TTC549 (cell line): ENCODE measurements around the gene PRIMA1.

ENCODE experiments used
- FAIRE-seq: peaks from 2 replicates; lab custom pipeline; 2012; peaks lifted over from hg19 to GRCh38; lab: Jason Lieb, UNC

PRIMA1 gene

DNA sequence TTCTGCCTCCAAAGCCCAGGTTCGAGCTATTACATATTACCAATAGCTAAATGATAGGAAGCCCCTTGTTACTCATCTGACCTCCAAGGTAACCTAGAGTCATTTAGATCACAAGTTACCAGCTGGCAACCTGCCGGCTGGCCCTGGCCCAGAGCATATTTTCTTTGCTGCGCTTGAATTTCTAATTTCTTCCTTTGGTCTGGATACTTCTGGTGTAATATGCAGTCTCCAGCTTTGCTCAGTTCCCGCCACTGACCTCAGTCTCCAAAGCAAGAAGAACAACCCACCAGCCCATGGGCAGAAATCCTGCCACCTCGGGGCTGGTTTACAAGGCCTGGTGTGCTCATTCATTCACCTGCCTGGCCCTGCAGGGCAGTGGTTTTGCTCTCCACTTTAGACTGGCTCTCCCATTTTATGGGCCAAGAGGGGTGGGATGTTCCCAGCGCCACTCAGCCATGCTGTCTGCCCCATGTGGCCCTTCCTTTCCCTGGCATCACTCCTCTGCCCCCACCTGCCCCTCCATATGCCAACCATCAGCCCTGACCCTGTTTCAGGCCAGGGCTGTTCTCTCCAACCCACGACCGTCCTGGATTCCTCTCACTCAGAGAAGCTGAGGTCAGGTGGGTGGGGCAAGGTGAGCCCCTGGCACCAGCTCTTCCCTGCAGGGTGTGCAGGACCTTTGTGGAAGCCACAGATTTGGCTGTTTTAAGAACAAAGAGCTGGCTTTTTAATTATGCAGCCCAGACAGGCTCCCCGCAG, 76.0 kb downstream of the PRIMA1 start:
- FAIRE-seq = no peak

DNA sequence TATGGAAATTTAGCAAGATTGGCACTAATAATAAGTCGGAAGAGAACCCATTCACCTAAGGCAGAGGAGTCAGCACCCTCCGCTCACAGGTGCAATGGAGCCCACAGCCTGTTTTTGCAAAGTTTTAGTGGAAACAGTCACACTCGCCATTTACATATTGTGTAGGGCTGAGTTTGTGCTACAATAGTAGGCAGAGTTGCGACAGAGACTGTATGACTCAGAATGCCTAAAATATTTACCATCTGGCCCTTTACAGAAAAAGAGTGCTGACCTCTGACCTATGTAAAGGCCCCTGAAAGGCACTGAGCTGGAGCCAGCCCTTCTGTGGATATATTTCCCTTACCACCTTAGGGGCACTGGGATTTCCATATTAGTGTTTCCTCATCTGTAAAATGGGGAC, 79.0 kb downstream of the PRIMA1 start:
- FAIRE-seq = no peak

DNA sequence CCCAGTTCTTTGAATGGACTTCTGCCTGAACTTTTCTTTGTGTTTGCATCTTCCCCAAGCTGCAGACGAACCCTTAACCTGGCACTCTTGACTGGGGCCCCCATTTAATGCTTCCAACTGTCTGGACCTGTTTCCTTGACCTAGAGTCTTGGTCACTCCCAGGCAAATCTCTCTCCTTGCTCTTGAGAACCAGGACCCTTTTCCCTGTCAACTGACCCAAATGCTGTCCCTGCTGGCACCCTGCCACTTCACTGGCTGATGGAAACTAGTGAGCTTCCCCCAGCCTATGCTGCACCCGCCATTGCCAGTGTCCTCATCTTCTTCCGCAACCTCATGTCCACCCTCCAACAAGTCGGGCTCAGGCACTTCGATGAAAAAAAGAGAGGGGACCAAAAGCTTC, 79.5 kb downstream of the PRIMA1 start:
- no peak for FAIRE-seq

DNA sequence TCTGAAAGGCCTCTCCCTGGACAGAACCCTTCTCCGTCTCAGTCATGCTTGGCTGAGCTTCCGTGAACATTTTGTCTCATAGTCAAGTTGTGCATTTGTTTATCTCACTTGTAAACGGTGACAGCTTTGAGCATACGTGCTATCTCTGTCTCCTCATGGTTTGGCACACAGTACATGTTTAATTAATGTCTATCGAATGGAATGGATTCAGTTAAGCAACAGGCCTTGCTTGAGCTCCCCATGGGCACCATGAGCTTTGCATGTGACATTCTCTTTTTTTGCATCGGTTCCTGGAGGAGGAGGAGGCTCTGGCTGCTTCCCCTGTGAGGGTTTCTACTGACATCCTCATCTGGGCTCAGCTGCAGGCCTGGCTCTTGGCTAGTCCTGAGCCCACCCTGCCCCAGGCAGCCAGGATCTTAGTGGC, 80.0 kb downstream of the PRIMA1 start:
- no peak for FAIRE-seq

DNA sequence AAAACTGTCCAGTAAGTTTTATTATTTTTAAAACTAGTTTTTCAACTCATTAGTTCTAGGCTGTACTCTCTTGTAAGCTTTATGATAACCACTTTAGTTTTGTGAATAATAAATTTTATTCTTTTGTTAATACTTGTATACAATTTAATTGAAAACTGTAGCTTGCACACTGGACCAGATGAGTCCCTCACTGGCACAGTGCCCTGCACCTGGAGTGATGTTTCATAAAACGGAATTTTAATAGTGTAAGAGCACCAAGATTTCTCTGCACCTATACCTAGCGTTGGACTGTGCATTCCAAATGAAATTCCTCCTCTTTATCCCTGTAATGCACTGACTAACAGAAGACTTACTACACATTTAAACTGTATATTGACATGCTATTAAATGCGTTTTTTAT, 80.8 kb downstream of the PRIMA1 start:
- FAIRE-seq = no peak

DNA sequence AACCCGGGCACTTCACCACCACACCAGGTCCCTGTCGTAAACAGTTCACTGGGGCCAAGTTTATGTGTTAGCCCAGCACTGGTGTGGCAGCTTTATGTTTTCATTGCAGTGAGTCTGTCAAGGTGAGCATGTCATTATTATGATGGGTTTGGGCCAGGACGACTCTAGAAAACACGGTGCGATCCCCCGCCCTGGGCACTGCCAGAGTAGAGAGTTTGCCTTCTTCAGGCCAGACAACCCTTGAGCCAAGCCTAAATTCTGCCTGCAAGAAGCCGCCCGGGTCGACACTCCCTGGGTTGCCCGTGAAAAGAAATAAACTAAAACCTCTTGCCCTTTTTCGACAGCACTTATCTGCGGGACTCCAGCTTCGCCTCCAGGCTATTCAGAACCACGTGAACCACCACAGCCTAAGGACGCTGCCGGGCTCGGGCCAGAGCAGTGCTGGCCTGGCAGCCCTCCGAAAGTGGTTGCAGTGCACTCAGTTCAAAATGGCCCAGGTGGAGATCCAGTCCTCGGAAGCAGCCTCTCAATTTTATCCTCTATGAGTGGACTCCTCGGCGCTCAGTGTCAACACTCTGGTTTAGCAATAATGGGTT, 81.8 kb downstream of the PRIMA1 start:
- no peak for FAIRE-seq

DNA sequence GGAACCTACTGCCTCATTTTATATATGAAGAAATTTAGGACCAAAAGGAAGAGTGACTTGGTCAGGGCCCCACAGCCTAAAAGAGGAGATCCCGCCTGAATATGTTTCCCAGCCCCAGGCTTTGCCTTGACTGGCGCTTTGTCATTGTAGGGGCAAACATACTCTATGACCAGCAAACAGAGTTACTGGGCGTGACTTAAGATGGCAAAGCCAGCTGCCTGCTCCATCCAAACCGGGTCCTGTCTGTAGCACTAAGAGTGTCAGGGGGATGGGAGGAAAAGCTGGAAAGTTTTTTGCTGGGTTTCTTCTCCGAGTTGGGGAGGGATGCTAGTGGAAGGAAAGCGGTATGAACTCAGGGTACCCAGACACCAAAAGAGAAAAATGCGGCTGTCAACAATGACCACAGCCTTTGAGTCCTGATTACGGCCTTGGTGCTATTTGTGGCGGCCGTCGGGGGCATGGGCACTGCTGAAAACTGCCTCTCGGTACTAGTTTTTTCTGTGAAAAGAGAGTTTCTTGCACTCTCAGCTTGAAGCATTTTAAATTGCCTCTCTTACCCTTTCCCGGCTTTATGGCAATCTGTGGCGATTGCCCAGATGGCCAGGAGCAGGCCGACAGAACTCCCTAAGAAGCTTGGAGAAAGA, 82.7 kb downstream of the PRIMA1 start:
- no peak for FAIRE-seq

DNA sequence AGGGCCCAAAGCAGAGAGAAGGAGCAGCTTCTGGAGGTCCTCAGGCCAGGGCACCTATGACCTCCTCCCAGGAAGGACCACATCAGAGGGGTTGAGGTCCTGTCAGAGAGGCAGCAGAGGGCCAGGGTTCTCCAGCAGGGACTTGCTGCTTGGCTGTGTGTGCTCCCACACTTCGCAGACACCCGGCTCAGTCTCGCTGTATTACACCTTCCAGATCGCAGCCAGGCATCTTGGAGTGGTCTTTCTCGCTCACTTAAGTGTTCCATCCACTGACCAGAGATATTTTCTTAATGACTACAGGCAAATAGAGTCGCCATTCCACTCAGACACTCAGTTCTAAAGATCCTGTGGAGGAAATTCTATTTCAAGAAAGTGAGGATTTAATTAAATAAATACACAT, 84.3 kb downstream of the PRIMA1 start:
- no peak for FAIRE-seq

DNA sequence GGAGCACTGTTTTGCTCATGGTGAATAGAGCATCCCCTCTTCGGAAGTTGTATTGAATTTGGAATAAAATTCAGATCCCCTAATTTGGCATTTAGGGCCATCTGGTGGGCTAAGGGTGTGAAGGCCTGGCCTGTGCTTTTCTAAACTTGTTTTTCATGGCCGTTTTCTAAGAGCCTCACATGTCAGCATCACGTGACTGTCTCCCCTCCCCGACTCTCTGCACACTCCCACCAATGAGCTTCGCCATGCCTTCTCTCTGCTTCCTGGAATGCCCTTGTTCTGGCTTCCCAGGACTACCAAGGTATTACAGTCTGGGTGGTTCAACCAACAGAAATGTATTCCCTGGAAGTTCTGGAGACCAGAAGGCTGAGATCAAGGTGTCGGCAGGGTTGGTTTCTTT, 85.3 kb downstream of the PRIMA1 start:
- FAIRE-seq = no peak

DNA sequence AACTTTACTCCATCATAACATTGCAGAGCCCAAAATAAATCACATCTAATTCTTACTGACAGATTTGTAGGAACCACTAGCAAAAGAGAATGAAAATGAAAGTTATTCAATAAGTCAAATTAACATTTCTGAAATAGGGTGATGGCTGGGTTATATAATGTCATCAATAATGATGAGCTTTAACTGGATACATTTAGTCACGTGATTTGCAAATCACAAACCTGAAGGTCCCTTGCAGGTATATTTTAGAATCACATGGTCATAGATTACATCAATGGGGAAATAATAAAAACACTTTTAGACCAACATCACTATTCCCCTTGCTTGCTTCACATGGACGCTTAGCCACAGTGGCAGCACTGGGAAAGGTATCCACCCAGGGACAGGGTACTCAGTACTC, 86.7 kb downstream of the PRIMA1 start:
- FAIRE-seq = no peak

DNA sequence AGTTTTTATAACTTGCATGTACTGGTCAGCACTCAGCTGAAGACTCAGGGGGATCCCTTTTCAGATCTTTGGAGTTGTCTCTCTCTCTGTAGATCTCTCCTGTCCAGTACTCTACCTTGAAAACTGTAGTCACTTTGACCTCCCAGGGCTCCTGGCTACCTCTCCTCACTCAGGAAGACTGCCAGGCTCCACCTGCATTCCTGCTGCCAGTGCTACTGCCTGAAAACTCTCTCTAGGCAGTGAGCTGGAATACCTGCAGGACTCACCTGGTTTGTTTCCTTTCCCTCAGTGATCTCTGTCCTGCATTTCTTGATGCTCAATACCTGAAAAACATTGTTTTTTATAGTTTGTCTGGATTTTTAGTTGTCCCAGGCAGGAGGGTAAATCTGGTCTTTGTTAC, 87.4 kb downstream of the PRIMA1 start:
- no peak for FAIRE-seq

DNA sequence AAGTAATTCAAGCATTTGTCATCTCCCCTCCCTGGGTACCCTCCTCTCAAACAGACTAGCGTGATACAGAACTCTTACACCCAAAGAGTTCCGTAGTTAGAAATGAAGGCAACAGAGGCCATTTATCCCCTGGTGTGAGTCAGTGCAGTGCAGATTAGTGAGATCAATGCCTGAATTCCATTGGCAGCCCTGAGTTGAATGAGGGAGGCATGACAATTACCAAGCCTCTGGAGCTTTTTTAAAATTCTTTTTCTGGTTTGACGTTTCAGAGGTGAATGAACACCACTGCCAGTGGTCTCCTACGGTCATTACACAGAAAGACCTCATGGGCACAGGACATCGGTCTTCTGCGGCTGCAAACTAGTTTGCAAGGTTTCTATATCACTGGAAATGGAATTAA, 94.4 kb downstream of the PRIMA1 start:
- no peak for FAIRE-seq

DNA sequence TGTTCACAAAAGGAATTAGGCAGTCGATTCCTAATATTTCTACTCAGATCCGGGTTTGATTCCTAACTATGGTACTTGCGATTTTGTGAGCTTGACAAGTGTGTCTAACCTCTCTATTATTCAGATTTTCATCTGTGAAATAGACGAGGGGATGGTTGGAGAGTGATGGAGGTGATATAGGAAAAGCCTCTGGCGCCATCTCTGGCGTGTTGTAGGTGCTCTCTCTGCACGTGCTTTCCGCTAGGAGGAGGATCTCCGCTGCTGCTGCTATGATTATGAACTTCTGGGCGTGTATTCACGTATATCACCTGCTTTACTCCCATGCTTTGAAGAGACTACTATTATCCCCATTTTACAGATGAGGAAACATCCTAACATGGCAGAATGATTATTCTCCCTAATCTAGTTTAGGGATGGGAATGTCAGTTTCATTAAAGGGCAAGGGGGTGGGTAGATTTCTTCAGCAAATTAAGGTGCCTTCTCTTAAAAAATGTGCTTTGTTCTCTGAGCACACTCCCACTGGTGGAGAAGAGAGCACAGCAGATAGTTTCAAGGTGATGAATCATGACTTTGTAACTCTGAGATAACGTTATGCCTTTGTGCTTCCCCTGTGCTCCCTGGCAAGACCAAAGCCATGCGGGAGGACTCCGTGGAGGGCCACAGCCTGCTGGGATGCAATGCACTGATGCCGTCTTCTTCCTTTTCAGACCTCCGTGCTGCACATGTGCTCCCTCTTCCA, 97.1 kb downstream of the PRIMA1 start:
- FAIRE-seq = no peak

DNA sequence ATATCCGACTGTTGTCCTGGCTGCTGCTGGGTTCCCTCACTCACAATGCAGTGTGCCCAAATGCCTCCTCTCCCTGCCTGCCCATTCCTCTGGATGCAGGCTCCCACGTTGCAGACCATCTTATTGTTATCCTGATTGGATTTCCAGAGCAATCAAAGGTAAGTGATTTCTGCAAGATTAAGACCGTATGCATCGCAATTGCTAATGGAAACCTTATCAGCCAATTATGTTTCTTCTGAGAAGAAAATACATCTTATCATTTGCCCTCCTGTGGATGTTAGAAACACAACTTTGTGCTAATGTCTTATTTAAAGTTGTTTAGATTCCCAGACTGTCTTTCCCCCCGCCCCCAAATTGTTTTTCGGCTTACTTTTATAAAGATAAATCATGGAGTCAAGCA, 98.1 kb downstream of the PRIMA1 start:
- no peak for FAIRE-seq

DNA sequence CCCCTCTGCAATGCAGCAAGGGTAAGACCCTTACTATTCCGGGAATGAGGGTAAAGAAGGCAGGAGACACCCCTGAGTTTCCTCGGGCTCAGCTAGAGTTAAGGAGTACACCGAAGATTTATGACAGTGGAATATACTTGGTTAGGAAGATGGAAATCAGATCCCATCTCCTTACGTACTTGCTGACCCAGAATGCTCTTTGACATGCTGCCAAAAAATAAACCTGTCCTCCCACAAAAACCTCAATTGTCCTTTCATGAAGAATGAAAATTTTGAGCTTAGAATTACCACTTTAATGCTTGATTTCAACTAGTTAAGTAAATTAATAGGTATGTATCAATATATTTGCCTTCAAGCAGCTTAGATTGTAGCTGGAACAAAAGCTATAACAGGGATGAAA, 99.5 kb downstream of the PRIMA1 start:
- FAIRE-seq = no peak

DNA sequence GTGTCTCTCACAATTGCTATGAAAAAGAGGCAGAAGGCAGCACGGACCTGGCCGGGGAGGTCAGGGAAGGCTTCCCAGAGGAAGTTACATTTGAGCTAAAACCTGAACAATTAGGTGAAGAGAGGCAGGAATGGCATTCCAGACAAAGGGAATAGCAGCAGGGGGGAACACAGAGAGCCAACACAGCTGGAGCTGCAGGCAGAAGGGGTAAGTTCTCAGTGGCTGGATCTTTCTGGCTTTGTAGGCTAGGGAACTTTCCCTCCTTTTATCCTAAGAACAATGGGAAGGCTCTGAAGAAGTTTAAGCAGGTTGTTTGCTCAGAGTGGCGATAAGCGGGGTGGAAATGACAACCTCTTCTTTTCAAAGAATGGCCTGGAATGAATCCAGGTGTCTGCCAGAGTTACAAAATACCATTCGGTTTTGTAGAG, 100.0 kb downstream of the PRIMA1 start:
- FAIRE-seq = no peak

DNA sequence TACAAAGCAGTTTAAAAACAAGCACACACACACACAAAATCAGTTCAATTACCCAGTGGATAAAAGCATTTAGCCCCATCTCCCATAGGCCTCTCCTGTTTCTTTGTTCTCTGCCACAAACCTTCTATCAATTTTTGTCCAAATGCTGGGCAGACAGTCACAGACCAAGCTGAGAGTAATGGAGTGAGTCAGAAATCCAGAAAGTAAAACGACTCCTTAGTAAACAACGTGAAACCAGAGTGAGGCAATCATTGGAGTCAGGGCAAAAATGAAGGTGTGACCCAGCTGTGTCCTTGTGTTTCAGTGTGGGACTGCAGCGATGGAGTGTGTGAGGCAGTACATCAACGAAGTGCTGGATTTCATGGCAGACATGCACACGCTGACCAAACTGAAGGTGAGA, 102.0 kb downstream of the PRIMA1 start:
- no peak for FAIRE-seq

DNA sequence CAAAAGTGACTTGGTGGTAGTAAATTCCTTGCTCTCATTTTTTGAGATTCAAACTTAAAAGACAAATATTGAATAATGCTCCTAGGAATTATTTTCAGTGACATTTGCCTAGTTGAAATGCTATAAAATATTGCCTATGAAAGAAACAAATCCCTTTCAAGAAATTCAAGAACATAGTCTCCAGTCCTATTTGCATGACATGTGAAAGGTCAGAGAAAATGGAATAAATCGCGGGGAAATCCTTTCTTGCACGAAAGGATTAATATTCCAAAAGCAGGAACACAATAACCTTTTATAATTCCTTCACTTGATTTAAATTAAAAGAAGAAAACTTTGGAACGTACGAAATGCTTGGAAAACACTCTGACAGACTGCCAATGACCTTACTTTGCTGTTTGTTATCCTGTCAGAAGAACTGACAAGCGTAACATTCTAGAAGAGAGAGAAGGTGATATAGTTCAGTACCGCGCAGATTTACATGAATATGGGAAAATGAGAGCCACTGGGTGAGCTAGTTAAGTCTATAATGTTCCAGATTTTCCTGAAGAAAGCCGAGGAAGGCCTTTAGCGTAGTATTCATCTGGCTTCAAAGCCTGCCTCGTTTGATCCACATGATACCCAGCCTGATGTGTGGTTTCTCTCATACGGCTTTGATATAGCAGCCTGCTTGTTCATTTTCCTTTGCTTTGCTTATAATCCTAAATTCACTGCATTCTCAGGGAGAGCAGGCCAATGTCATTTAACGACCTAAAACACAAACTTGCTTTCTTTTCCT, 103.0 kb downstream of the PRIMA1 start:
- no peak for FAIRE-seq

DNA sequence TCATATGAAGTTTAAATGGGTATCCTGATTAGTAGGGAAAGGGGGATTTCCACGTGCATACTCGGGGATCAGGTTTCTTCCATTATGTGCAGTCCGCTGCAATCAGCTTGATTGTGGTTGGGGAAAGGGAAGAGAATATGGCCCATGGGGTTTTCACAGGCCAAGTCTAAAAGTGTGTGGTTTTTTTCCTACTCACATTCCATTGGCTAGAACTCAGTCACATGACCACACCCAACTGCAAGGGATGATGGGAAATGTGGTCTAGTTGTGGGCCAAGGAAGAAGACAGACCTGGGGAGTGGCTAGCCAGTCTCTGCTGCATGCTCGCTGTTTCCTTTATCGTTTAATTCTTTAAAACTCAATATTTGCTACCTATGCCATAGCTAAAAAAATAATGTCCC, 105.1 kb downstream of the PRIMA1 start:
- no peak for FAIRE-seq

DNA sequence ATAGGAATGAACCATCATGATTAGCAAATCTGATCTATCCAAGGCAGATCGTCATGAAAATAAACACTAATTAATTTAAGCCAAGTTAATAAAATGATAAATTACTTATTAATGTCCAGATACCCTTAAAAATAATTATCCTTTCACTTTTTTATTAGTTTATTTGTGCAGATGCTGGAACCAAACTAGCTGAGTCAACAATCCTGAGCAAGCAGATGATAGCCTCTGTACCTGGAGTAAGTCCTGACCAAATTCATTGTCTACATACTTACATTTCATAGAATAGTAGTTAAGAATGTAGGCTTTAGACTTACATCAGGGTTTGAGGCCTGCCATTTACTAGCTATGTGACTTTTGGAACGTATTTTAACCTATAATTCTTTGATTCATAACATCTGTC, 105.8 kb downstream of the PRIMA1 start:
- FAIRE-seq = no peak

DNA sequence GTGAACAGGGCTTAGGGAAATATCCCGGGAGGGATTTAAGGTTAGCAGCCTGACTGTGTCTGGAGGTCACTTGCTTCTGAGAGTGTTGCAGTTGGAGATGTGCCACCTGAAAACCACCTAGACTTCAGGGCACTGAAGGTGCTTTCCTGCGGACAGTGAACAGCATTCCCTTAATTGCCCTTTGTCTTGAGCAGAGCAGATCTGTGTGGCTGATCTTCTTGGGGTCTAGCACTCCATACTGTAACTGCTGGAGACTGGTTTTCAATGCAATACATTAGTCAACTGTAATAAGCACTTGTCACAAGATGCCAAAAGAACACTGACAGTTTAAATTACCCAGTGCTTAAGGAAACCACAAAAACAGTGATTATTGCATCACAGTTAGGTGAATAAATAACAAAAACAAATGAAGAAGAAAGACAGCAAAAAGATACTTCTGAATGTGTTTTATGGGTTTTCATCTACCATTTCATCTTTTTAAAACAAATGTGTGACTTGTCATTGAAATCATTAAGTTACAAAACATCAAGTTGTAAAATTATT, 111.8 kb downstream of the PRIMA1 start:
- no peak for FAIRE-seq

DNA sequence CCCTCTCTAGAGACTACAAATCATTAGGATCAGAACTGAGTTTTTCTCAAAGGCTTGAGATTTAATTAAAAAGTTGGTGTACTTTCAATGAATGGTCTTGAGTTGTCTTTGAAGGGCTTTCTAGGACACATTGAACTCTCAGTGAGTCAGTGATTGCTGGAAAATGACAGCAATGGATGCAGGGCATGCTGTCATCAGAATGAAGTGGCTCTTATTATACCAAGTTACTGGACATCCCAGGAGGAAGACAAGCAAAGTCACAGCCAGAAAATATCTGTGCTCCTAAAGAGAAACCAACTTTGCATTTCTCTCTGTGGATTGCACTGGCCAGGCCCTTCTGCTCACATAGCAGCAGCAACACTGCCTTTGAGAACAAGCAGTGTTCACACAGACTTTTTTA, 112.6 kb downstream of the PRIMA1 start:
- no peak for FAIRE-seq
